ENCODE data around the gene SLC15A5.

SLC15A5 gene

DNA sequence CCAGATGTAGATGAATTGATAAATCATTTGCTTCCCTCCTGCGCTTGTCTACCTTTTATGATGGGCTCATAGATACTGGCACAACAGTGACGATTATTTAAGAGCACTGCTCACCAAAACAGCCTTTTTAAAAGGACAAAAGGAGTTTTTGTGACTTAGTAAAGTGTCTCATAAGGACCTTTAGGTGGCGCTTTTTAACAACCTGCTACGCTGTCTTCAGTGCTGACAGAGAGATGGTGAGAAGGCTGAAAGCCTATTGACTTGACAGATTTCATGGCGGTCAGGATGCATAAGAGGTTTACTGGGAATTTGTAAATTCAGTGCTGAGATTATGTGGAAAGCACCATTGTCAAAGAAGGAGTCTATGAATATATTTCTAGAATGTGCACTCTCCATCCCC lies 87.6 kb downstream of the SLC15A5 start:
- H3K27ac ChIP-seq: no peak overlapping the region
- TF ChIP-seq ZFX (IDR thresholded peaks at IDR 0.05): no peak
- TF ChIP-seq, protein P1, sequence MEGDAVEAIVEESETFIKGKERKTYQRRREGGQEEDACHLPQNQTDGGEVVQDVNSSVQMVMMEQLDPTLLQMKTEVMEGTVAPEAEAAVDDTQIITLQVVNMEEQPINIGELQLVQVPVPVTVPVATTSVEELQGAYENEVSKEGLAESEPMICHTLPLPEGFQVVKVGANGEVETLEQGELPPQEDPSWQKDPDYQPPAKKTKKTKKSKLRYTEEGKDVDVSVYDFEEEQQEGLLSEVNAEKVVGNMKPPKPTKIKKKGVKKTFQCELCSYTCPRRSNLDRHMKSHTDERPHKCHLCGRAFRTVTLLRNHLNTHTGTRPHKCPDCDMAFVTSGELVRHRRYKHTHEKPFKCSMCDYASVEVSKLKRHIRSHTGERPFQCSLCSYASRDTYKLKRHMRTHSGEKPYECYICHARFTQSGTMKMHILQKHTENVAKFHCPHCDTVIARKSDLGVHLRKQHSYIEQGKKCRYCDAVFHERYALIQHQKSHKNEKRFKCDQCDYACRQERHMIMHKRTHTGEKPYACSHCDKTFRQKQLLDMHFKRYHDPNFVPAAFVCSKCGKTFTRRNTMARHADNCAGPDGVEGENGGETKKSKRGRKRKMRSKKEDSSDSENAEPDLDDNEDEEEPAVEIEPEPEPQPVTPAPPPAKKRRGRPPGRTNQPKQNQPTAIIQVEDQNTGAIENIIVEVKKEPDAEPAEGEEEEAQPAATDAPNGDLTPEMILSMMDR (conservative IDR thresholded peaks at IDR 0.05): peak; percentile 52

DNA sequence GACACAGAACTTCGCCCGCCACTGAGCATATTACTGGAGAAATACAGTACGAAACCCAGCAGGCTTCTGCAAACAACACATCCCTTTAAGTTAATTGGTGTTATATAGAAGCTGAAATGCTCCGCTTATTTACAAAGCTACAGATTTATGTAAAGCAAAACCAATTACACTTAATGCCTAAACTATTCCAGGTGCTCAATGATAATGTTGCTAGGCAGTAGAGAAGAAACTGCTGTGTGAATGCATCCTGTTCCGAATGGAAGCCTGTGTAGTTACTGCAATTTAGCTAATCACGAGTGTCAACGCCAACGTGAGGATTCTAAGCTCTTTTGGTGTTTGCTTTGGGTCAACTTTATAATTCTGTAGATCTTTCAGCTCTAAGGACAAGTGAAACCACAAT lies 89.8 kb downstream of the SLC15A5 start:
- H3K27ac ChIP-seq: no peak overlapping the region
- no peak for TF ChIP-seq ZFX (IDR thresholded peaks at IDR 0.05)
- TF ChIP-seq, protein P1 (conservative IDR thresholded peaks at IDR 0.05): no peak

DNA sequence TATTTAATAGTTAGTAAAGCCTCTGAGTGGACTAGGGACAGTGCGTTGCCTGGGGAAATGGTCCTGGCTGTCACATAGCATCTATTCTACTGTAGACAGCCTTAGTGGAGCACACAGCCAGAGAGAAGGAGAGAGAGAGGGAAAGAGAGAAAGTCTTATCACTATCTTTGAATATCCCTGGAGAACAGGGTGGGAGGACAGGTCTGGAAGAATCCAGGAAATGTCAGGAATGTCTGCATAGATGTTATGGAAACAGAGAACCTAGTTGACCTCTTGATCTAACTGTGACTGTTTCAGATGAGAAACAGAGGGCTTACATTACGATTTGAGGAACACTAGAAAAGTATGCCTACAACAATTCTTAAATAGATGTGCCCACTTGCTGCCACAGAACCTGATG lies 92.8 kb downstream of the SLC15A5 start:
- TF ChIP-seq ZFX (IDR thresholded peaks at IDR 0.05): no peak
- TF ChIP-seq, protein P1 (conservative IDR thresholded peaks at IDR 0.05): no peak
- H3K27ac ChIP-seq: no peak overlapping the region

DNA sequence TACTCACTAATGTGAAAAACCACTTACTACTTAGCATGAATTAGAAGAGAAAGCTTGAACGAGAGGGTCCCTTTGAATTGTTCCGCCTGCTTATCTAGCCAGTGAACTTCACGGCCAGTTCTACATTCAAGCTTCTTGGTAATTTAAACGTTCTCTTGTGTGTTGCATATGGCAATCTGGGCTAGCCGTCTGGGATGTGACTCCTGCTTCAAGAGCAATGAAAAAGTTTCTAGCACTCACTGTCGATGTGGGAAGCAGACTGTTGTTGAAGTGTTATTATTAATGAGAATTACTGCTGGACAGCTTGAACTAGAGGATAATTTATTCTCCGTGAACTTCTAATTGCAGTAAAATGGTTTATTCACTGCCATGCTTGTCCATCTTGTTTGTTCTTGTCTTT lies 93.9 kb downstream of the SLC15A5 start:
- TF ChIP-seq ZFX (IDR thresholded peaks at IDR 0.05): no peak
- TF ChIP-seq, protein P1 (conservative IDR thresholded peaks at IDR 0.05): no peak
- H3K27ac ChIP-seq: no peak overlapping the region

DNA sequence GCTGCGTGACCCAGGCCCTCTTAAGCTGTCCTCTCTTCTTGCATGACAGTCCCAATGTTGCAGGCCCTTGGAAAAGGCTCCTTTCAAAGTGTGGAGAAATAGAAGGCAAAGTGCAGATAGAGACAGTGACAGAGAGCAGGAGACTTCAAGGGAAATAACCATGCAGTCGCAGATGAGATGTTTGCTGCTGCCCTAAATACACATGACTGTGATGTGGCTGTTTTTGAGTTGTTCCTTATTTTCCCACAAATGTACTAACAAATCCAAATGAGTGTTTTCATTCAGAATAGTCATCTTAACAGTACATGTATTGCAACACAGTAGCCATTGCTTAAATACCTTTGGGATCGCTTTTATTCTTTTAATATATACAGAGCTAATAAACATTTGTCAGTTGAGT lies 101.6 kb downstream of the SLC15A5 start:
- no peak for TF ChIP-seq ZFX (IDR thresholded peaks at IDR 0.05)
- no peak overlapping the region for H3K27ac ChIP-seq

DNA sequence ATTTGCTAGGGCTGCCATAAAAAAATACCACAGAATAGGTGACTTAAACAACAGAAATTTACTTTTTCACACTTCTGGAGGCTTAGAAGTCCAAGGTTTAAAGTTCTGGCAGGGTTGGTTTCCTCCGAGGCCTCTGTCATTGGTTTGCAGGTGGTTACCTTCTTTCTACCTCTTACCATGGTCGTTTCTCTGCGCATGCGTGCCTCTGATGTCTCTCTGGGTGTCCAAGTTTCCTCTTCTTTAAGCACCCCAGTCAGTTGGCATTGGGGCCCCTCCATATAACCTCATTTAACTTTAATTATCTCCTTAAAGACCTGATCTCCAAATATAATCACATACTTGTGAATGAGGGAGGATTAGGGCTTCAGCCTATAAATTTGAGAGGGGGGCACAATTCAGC lies 103.2 kb downstream of the SLC15A5 start:
- TF ChIP-seq, protein P1 (conservative IDR thresholded peaks at IDR 0.05): no peak
- no peak for TF ChIP-seq ZFX (IDR thresholded peaks at IDR 0.05)
- no peak overlapping the region for H3K27ac ChIP-seq

DNA sequence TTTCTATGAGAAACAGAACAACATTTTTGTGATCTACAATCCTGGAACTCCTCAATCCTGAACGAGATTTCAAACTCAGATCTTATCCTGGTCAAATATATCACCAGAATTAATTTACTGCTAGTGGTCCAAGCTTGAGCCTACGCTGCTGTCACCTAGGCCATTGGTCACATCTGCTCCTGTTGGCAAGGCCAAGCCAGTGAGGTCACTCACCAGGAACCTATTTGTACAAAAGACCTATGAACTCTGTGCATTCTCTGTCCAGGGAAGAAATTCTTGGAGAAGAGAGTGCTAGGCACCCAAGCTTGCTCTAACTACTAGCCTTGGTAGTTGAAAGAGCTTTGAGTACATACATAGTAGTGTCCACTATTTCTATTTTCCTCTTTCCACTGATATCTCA lies 106.1 kb downstream of the SLC15A5 start:
- no peak overlapping the region for H3K27ac ChIP-seq
- TF ChIP-seq, protein P1 (conservative IDR thresholded peaks at IDR 0.05): no peak
- no peak for TF ChIP-seq ZFX (IDR thresholded peaks at IDR 0.05)

DNA sequence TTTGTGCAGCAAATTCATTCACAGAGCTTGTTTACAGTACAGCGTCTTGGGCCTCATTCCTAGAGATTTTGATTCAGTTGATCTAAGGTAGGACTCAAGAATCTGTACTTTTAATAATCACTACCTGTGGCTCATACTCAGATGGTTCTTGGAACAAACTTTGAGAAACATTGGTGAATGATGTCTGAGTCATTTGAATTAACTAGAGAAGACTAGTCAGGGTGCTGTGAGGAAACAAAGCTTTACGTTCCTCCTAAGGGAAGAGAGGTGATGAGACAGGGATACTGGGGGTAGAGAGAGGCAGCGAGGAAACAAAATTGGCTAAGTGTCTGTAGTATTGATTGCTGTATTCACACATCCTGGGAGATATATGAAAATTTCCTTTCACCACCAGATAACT lies 109.4 kb downstream of the SLC15A5 start:
- no peak for TF ChIP-seq ZFX (IDR thresholded peaks at IDR 0.05)
- TF ChIP-seq, protein P1 (conservative IDR thresholded peaks at IDR 0.05): no peak
- no peak overlapping the region for H3K27ac ChIP-seq
